Smooth muscle cell of the brain vasculature (primary cell): ENCODE measurements around the gene CNTNAP2.

ENCODE experiments used
- DNase-seq: peaks from one replicate; pipeline ENCODE4 v3.0.0-alpha.2; 2012; ENCODE audit warnings: low read depth, low spot score

Gene CNTNAP2

GRCh38 chr7:147915781-147916180 lies 1799.2 kb downstream of the CNTNAP2 start:
- DNase-seq: no peak

- DNase-seq: no peak
Observed at GRCh38 chr7:147916573-147916972, 1800.0 kb downstream of the CNTNAP2 start.

- no peak for DNase-seq
Observed at GRCh38 chr7:147923841-147924240, 1807.2 kb downstream of the CNTNAP2 start.

GRCh38 chr7:147937428-147937827 lies 1820.8 kb downstream of the CNTNAP2 start:
- DNase-seq: no peak

GRCh38 chr7:147941381-147941780 lies 1824.8 kb downstream of the CNTNAP2 start:
- no peak for DNase-seq

- no peak for DNase-seq
Observed at GRCh38 chr7:147944321-147944720, 1827.7 kb downstream of the CNTNAP2 start.

GRCh38 chr7:147952918-147953317 lies 1836.3 kb downstream of the CNTNAP2 start:
- DNase-seq: no peak

GRCh38 chr7:147968046-147968610 lies 1851.5 kb downstream of the CNTNAP2 start:
- DNase-seq: no peak

- DNase-seq: no peak
Observed at GRCh38 chr7:147971606-147972110, 1855.1 kb downstream of the CNTNAP2 start.

- DNase-seq: no peak
Observed at GRCh38 chr7:147978201-147978600, 1861.6 kb downstream of the CNTNAP2 start.

- no peak for DNase-seq
Observed at GRCh38 chr7:147978651-147979050, 1862.0 kb downstream of the CNTNAP2 start.

GRCh38 chr7:147980826-147981813 lies 1864.5 kb downstream of the CNTNAP2 start:
- no peak for DNase-seq

- DNase-seq: no peak
Observed at GRCh38 chr7:147982307-147982706, 1865.7 kb downstream of the CNTNAP2 start.

- DNase-seq: no peak
Observed at GRCh38 chr7:147984265-147984664, 1867.7 kb downstream of the CNTNAP2 start.

- no peak for DNase-seq
Observed at GRCh38 chr7:147990079-147990478, 1873.5 kb downstream of the CNTNAP2 start.

- no peak for DNase-seq
Observed at GRCh38 chr7:147990942-147991341, 1874.3 kb downstream of the CNTNAP2 start.

GRCh38 chr7:147992698-147993097 lies 1876.1 kb downstream of the CNTNAP2 start:
- DNase-seq: no peak

- DNase-seq: no peak
Observed at GRCh38 chr7:147997636-147998035, 1881.0 kb downstream of the CNTNAP2 start.

- DNase-seq: no peak
Observed at GRCh38 chr7:147999962-148000361, 1883.4 kb downstream of the CNTNAP2 start.

- DNase-seq: no peak
Observed at GRCh38 chr7:148011753-148012152, 1895.2 kb downstream of the CNTNAP2 start.

GRCh38 chr7:148014001-148014400 lies 1897.4 kb downstream of the CNTNAP2 start:
- no peak for DNase-seq

- DNase-seq: no peak
Observed at GRCh38 chr7:148014541-148014940, 1897.9 kb downstream of the CNTNAP2 start.

GRCh38 chr7:148017126-148017525 lies 1900.5 kb downstream of the CNTNAP2 start:
- no peak for DNase-seq
